GM03348 (cell line): Measurements from ENCODE around the gene FRMD1.

Source experiments
- DNase-seq: peaks from one replicate; pipeline ENCODE4 v3.0.0; 2012; ENCODE audit warnings: low spot score

FRMD1 gene

GRCh38 chr6:168095171-168095691, 16.2 kb upstream of the FRMD1 start:
- no peak for DNase-seq

- no peak for DNase-seq
These were observed 14.6 kb upstream of the FRMD1 start for GRCh38 chr6:168093634-168094033.

- no peak for DNase-seq
These were observed 14.1 kb upstream of the FRMD1 start for GRCh38 chr6:168093071-168093505.

GRCh38 chr6:168092541-168092940, 13.5 kb upstream of the FRMD1 start:
- no peak for DNase-seq

GRCh38 chr6:168091381-168092264, 12.6 kb upstream of the FRMD1 start:
- no peak for DNase-seq

GRCh38 chr6:168090706-168091105, 11.7 kb upstream of the FRMD1 start:
- no peak for DNase-seq

GRCh38 chr6:168090064-168090690, 11.2 kb upstream of the FRMD1 start:
- DNase-seq = no peak

- DNase-seq = no peak
These were observed 10.4 kb upstream of the FRMD1 start for GRCh38 chr6:168089186-168090063.

- DNase-seq = peak; percentile 58
These were observed 9.4 kb upstream of the FRMD1 start for GRCh38 chr6:168088161-168089053.

GRCh38 chr6:168087436-168088160, 8.6 kb upstream of the FRMD1 start:
- DNase-seq = no peak

- no peak for DNase-seq
These were observed 7.6 kb upstream of the FRMD1 start for GRCh38 chr6:168086616-168087015.

- DNase-seq = no peak
These were observed 7.1 kb upstream of the FRMD1 start for GRCh38 chr6:168086066-168086465.

- DNase-seq = no peak
These were observed 5.6 kb upstream of the FRMD1 start for GRCh38 chr6:168084465-168085160.

- DNase-seq = no peak
These were observed 4.5 kb upstream of the FRMD1 start for GRCh38 chr6:168083514-168083885.

- no peak for DNase-seq
These were observed 4.0 kb upstream of the FRMD1 start for GRCh38 chr6:168082860-168083513.

- no peak for DNase-seq
These were observed 3.0 kb upstream of the FRMD1 start for GRCh38 chr6:168081858-168082546.

- no peak for DNase-seq
These were observed 1.5 kb upstream of the FRMD1 start for GRCh38 chr6:168080393-168081077.
